ENCODE measurements around the gene EPB42.
"Not testable (repeated sequence)": the region's sequence is repeated elsewhere in the genome, so short reads cannot be mapped to it uniquely, and the experiment has no call there.

EPB42 gene

DNA sequence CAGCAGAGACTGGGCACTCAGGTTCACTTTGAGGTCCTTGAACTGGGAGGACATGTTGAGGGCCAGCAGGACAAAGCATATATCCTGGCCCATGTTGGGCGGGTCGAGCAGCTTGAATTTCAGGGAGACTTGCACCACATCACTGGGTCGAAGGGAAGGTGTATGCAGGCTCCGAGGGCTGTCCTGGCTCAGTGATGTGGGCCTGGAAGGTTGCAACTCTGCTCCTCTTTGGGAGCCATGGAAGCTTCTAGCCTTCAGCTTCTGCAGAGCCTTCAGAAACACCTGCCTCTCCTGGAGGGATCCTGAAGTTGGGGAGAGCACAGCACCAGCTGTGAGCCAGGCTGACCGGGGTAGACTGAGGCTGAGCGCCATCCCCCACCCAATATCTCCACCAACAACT is 14.7 kb upstream of the EPB42 start:
- TF ChIP-seq, protein P1, sequence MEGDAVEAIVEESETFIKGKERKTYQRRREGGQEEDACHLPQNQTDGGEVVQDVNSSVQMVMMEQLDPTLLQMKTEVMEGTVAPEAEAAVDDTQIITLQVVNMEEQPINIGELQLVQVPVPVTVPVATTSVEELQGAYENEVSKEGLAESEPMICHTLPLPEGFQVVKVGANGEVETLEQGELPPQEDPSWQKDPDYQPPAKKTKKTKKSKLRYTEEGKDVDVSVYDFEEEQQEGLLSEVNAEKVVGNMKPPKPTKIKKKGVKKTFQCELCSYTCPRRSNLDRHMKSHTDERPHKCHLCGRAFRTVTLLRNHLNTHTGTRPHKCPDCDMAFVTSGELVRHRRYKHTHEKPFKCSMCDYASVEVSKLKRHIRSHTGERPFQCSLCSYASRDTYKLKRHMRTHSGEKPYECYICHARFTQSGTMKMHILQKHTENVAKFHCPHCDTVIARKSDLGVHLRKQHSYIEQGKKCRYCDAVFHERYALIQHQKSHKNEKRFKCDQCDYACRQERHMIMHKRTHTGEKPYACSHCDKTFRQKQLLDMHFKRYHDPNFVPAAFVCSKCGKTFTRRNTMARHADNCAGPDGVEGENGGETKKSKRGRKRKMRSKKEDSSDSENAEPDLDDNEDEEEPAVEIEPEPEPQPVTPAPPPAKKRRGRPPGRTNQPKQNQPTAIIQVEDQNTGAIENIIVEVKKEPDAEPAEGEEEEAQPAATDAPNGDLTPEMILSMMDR (conservative IDR thresholded peaks at IDR 0.05; ENCODE audit: low read depth, low read length) = no peak
- no peak for DNase-seq (ENCODE audit: low read depth)
- H3K4me3 ChIP-seq (ENCODE audit: low read depth, low read length) = no peak overlapping the region

DNA sequence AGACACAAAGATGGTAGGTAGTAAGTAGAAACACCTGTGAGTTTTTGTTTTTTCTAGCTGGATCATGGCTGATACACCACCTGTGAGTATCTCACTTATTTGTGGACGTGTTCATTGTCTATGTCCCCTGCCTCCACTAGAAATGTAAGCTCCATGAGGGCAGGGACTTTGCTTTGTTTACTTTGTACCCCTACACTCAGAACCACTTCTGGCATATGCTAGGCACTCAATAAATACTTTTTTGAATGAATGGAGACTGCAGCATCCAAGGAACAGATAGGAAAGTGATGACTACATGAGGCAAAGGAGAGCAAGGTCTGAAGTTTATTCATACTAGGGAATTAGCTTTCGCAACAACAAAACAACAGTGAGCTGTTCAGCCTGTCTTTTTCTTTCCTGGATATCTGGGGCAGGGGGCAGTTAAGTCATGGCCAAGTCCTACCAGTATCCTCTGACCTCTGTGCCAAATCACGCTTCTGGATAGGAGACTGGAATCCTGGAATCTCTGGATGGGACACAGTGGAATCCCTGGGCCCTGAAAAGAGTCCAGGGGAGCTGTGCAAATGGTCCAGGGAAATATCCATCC is 11.6 kb upstream of the EPB42 start:
- TF ChIP-seq, protein P1 (conservative IDR thresholded peaks at IDR 0.05; ENCODE audit: low read depth, low read length) = no peak
- DNase-seq (ENCODE audit: low read depth) = peak; percentile 11

DNA sequence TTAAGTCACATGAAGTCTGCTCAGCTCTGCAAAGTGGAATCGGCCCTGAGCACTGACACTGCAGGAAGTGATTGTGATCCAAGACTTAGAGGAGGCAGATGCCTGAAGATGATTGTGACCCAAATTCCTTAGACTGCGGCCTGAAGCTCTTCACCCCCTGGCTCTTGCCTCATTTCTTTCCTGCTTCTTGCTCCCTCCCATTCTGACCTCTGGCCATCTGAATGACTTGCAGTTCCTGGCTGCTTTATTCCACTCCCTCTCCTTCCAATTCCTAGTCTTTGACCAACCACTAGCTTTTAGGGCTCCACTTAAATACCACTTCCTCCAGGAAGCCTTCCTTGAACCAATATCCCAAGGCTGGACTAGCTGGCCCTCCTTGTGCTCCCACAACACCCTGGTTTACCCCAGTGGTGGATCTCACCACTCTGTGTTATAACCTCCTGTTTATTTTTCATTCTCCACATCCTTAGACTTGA is 9.9 kb upstream of the EPB42 start:
- H3K4me3 ChIP-seq (ENCODE audit: low read depth, low read length) = no peak overlapping the region
- TF ChIP-seq, protein P1 (conservative IDR thresholded peaks at IDR 0.05; ENCODE audit: low read depth, low read length) = no peak
- peak; percentile 57 for DNase-seq (ENCODE audit: low read depth)

More for the DNA sequence above, 11.6 kb upstream of the EPB42 start:
- no peak overlapping the region for H3K4me3 ChIP-seq (ENCODE audit: low read depth, low read length)

DNA sequence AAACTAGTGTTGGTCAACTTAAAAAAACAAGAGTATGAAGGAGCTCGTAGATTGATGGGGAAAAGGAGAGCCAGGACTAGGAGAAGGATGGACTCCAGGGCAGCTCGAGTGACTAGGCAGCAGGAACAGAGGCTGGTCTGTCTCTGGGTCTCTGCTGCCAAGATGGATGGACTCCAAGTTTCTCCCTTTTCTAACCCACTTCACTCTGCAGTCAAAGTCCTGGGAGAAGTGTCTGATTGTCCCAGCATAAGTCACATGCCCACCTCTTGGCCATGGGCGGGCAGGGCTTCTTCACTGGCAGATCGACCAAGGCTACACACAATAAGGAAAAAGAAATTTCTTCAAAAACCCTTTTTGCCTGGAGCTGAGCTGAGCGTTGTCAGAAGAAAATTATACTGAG is 9.2 kb upstream of the EPB42 start:
- TF ChIP-seq, protein P1 (conservative IDR thresholded peaks at IDR 0.05; ENCODE audit: low read depth, low read length) = no peak
- H3K4me3 ChIP-seq (ENCODE audit: low read depth, low read length) = no peak overlapping the region
- DNase-seq (ENCODE audit: low read depth) = no peak

DNA sequence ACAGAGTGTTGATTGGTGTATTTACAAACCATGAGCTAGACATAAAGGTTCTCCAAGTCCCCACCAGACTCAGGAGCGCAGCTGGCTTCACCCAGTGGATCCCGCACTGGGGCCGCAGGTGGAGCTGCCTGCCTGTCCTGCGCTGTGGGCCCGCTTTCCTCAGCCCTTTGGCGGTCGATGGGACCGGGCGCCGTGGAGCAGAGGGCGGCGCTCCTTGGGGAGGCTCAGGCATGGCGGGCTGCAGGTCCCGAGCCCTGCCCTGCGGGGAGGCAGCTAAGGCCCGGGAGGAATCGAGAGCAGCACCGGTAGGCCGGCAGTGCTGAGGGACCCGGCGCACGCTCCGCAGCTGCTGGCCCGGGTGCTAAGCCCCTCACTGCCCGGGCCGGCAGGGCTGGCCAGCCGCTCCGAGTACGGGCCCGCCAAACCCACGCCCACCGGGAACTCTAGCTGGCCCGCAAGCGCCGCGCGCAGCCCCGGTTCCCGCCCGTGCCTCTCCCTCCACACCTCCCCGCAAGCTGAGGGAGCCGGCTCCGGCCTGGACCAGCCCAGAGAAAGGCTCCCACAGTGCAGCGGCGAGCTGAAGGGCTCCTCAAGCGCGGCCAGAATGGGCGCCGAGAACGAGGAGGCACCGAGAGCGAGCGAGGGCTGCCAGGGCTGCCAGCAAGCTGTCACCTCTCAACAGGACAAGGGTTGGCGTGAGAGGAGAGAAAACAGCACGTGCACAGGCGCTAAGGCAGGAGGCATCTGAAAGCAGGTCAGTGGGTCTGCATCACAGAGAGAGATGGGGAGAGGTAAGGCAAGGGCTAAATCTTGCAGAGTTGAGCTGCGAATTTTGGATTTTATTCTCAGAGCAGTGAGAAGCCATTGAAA is 5.9 kb upstream of the EPB42 start:
- TF ChIP-seq, protein P1 (conservative IDR thresholded peaks at IDR 0.05; ENCODE audit: low read depth, low read length) = no peak
- no peak for DNase-seq (ENCODE audit: low read depth)
- H3K4me3 ChIP-seq (ENCODE audit: low read depth, low read length) = no peak overlapping the region

DNA sequence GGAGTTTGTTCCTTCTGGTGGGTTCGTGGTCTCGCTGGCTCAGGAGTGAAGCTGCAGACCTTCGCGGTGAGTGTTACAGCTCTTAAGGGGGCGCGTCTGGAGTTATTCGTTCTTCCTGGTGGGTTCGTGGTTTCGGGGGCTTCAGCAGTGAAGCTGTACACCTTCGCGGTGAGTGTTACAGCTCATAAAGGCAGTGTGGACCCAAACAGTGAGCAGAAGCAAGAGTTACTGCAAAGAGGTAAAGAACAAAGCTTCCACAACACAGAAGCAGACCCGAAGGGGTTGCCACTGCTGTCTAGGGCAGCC is 5.1 kb upstream of the EPB42 start:
- not testable (repeated sequence) for H3K4me3 ChIP-seq (ENCODE audit: low read depth, low read length); DNase-seq (ENCODE audit: low read depth)

DNA sequence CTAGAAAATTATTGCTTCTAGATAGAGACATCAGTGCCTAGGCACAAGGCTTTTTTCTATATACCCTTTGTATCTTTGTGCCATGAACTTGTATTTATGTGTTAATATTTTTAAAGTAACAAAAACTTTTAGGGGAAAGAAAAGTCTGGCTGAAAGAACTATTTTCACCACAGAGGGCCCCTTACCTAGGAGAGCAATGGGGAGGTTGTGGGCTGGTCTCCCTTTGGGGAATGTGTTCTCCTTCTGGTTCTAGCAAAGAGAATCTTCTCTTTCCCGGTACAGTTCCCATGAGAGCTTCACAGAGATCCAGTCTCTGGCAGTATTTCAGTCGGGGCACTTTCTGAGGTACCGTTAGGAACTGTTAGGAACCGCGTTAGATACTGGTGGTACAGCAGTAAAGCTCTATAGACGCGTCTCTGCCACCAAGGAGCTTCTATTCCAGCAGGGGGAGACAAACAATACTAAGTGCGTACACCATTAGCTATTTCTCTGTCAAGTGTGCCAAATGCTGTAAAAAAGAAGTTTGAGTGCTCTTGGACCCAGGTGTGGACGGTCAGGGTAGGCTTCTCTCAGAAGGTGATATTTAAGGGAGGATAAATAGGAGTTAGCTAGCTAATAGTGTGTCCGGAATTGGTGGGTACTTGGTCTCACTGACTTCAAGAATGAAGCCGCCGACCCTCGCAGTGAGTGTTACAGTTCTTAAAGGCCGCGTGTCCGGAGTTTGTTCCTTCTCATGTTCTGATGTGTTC is 4.6 kb upstream of the EPB42 start:
- TF ChIP-seq, protein P1 (conservative IDR thresholded peaks at IDR 0.05; ENCODE audit: low read depth, low read length) = peak; percentile 89
- no peak overlapping the region for H3K4me3 ChIP-seq (ENCODE audit: low read depth, low read length)
- peak; percentile 87 for DNase-seq (ENCODE audit: low read depth)

All from choroid plexus epithelial cell (primary cell).